ENCODE results near the gene HIP1R.
"Not testable (repeated sequence)": the region's sequence is repeated elsewhere in the genome, so short reads cannot be mapped to it uniquely, and the experiment has no call there.

The HIP1R gene

DNA sequence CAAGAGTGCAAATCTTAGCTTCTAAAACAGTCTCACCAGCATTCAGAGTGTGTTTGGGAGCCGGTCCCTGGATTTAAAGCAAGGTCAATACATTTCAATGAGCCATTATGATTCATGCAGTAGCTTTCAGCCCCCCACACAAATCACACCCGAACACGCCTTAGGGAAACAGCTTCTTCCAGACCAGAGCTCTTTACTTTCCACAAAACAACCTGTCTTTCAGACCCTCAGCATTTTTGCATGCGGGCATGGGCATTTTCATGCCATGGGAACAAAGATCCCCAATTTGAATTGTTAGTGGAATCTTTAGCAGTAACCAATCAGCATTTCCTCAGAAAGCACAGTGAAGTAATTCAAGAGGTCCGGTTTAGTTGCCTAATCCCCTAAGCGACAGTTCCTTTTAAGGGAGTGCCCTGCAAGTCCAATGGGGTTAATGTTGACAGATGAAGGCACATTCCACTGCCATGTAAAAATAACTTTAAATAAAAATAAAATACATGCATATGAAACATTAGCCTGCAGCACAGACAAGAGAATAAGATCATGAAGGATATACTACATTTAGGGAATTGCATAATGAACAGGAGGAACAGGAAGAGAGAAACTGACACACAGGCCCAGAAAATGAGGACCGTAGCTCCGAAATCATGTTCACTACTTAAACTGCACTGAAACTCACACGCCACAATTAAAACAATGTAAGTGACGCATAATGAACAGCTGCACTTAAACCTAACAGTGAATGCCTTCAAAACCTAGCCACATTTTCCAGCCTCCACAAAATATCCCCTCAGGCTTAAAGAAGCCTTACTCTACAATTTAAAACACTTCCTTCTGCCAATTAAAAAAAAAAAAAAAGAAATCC is 56.6 kb downstream of the HIP1R start:
- DNase-seq (ENCODE audit: low read depth in 1 of 2, low spot score in 1 of 2): no peak

DNA sequence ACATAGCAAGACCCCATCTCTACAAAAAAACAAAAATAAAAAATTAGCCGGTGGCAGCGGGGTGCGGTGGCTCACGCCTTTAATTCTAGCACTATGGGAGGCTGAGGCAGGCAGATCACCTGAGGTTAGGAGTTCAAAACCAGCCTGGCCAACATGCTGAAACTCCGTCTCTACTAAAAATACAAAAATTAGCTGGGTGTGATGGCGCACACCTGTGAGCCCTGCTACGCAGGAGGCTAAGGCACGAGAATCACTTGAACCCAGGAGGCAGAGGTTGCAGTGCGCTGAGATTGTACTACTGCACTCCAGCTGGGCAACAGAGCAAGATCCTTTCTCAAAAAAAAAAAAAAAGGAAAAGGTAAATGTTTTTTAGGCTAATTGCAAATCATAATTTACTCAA is 57.5 kb downstream of the HIP1R start:
- not testable (repeated sequence) for DNase-seq (ENCODE audit: low read depth in 1 of 2, low spot score in 1 of 2)

DNA sequence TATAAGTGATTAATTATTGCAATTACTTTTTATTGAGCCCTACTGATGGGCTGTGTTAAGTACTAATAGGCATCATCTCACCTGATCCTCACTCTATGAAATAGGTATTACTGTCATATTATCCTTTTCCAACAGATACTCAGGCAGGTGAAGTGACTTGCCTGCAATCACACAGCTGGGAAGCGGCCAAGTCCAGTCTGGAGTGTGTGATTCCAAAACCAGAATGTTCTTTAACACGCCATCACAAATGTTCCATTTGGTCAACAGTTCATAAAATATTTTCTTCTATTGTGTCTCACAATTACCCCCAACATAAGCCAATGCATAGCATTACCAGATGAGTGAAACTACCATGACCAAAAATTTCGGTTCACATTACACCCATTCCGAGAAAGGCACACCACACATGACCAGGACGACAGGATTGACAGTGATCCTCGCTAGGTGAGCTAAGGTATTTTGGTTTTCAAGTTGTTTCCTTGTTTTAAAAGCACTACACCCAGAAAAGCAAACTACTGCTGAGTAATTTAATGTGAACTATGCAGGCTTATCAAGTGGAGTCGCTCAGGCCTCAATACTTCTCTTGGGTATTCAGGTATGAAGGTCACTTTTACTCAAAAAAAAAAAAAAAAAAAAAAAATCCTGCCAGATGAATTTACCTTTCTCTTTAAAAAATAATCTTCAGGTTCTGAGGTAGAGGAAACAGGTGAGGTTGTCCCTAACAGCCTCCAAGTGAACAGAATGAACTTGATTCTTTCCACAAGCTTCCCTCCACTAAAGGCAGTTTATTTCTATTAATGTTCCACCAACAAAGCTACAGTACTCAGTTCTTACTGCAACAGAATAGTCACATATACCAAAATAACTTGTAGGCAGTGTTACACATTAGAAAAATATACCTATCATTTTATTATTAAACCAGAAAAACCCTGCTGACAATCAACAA is 58.2 kb downstream of the HIP1R start:
- DNase-seq (ENCODE audit: low read depth in 1 of 2, low spot score in 1 of 2): no peak

DNA sequence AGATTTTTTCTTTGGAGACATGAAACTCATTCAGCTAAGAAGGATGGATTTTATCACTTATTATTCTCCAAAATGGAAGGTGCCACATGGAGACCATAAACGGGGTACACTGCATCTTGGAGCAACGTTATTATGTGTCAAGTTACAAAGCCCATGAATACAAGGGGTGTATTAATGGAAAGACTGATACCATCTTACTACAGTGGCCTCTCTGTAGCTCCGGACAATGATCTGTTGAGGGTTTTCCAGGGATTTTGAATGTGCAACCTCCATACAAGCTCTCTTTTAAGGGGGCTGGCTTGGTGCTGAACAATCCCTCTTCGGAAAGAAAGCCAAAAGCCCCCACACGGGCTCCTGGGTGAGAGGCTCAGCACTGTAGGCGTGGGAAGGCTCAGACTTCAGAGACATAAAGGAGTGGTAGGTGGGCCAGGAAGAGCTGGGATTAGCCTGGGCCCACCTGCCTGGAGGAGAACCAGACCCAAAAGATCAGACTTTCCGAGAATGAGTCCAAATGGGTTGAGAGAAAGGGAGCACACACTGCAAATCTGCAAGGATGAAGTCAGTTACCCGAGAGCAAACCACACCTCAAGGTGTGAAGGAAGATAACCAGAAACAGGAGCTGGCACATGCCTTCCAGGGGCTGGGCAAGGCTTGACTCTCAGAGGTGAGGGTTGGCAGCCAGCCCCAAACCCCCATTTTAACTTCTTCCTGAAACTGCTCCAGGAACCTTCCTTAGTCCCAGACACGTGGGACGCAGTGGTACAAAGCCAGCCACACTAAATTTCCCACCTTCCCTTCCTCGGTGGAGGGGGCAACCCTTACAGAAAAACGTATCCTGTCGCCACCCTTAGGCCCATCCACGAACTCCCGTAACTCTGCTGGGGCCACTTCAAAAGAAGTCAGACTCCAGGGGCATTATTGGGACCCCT is 59.2 kb downstream of the HIP1R start:
- DNase-seq (ENCODE audit: low read depth in 1 of 2, low spot score in 1 of 2): no peak

DNA sequence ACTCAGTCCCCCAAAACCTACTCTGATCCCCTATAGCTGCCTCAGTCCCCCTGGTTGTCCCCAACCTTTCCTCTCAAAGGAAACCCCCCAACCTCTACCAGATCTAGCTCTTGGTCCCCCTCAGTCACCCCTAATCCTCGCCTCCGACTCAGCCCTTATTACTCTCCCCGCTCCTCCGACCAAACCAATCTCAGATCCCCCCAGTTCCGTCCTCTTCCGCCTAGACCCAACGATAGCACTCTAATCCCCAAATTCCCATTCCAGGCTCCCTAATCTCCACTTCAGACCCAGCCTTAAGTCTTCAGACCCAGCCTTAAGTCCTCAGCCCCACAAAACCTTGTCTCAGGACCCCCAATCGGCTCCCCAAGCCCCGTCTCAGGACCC is 60.1 kb downstream of the HIP1R start:
- DNase-seq (ENCODE audit: low read depth in 1 of 2, low spot score in 1 of 2): no peak

DNA sequence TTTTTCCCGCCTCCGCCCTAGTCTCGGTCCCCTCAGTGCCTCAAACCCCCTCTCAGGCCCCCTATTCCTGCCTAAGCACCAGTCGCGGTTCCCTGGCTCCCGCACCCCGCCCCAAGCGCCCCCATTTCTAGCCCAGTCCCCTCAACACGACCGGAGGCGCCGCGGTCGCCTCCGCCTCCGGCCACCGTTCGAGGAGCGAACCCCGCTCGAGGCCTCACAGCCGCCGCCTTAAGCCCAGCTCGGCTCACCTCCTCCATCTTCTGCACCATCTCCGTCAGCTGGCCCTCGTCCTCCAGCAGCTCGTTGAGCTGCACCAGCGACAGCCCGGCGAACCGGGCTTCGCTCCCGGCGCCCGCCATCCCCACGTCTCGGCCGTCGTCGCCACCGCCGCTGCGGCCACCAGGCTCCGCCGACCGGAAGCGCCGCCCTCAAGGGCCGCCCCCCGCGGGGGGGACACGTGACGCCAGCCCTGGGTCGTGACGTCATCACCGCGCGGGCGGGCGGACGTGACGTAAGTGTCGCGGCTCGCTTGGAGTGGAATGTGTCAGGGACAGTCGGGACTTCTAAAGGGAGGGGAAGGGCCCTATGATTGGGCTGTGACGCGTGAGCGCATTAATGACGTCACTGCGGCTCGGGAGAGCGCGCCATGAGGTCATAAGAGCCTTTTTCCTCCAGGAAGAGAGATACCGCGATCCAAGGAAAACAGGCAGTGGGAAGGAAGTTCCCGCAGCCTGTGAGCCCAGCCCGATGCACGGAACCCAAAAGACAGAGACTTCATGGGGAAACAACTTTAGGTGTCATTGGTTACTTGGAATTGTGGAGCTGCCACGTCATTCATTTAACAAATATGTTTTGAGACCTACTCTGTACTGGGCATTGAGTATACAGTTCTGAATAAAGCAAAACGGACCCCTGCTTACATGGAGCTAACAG is 60.7 kb downstream of the HIP1R start, which contains the start of gene VPS37B:
Gene VPS37B (minus strand): TSS at position 421 of the 933 bp plus-strand sequence. CDS start 62 bp downstream, at position 359.
- DNase-seq (ENCODE audit: low read depth in 1 of 2, low spot score in 1 of 2): peak; percentile 75 to 79

GRCh38 chr12:122896662-122897061 is 61.4 kb downstream of the HIP1R start:
- no peak for DNase-seq (ENCODE audit: low read depth in 1 of 2, low spot score in 1 of 2)

- DNase-seq (ENCODE audit: low read depth in 1 of 2, low spot score in 1 of 2): no peak
Observed at GRCh38 chr12:122899887-122900286, 64.6 kb downstream of the HIP1R start.

GRCh38 chr12:122902854-122903692 is 67.8 kb downstream of the HIP1R start:
- DNase-seq (ENCODE audit: low read depth in 1 of 2, low spot score in 1 of 2): no peak

DNA sequence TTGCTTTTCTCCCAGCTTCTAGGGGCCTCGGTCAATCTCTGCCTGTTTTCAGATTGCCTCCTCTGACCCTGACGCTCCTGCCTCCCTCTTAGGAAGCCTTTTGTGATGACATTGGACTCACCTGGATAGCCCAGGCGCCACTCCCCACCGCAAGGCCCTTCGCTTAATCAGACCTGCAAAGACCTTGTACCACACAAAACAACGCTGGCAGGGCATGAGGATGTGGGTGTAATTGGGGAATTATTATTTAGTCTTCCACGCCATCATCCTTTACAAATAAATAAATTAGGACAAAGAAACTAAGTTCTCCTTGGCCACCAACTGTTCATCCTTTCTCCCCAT is 68.4 kb downstream of the HIP1R start:
- no peak for DNase-seq (ENCODE audit: low read depth in 1 of 2, low spot score in 1 of 2)

DNA sequence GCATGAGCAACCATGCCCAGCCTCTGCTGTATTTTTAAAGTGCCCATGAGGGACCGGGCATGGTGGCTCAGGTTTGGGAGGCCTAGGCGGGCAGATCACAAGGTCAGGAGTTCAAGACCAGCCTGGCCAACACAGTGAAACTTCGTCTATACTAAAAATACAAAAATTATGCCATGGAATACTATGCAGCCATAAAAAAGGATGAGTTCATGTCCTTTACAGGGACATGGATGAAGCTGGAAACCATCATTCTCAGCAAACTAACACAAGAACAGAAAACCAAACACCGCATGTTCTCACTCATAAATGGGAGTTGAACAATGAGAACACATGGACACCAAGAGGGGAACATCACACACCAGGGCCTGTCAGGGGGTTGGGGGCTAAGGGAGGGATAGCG is 70.0 kb downstream of the HIP1R start:
- not testable (repeated sequence) for DNase-seq (ENCODE audit: low read depth in 1 of 2, low spot score in 1 of 2)

GRCh38 chr12:122908915-122909314 is 73.7 kb downstream of the HIP1R start:
- DNase-seq (ENCODE audit: low read depth in 1 of 2, low spot score in 1 of 2): no peak

GRCh38 chr12:122909442-122910288 is 74.4 kb downstream of the HIP1R start:
- DNase-seq (ENCODE audit: low read depth in 1 of 2, low spot score in 1 of 2): no peak

Measured in stimulated activated CD4-positive, alpha-beta T cell treated with anti-CD3 and anti-CD28 coated beads, Interleukin-15, amount 100 ng/mL, for 1 hour (primary cell).